KMS-11 (cell line): ENCODE data around the gene MAP1S.

Source experiments
- H2AFZ ChIP-seq: fragments of 200-600 bp; sonication (generic); 2 replicates; pipeline ENCODE4 v1.6.1; 2016; ENCODE audit warnings: antibody characterized with exemption, mixed run types, low read depth
- H3K27ac ChIP-seq: fragments of 200-600 bp; sonication (generic); 2 replicates; pipeline ENCODE4 v1.6.1; 2016; ENCODE audit warnings: mild to moderate bottlenecking, mixed run types
- H3K27me3 ChIP-seq: fragments of 200-600 bp; sonication (generic); 2 replicates; pipeline ENCODE4 v1.6.1; 2017; ENCODE audit warnings: mild to moderate bottlenecking, low read depth, mixed run types, moderate library complexity; ENCODE audit not compliant: insufficient read depth
- H3K36me3 ChIP-seq: fragments of 200-600 bp; sonication (generic); 2 replicates; pipeline ENCODE4 v1.6.1; 2017; ENCODE audit warnings: mild to moderate bottlenecking, mixed run types; ENCODE audit not compliant: insufficient read depth
- H3K4me1 ChIP-seq: fragments of 200-600 bp; sonication (generic); 2 replicates; pipeline ENCODE4 v1.6.1; 2016; ENCODE audit warnings: mild to moderate bottlenecking, low read depth, mixed run types; ENCODE audit not compliant: poor library complexity, severe bottlenecking
- H3K4me2 ChIP-seq: fragments of 200-600 bp; sonication (generic); 2 replicates; pipeline ENCODE4 v1.7.0; 2016; ENCODE audit warnings: mild to moderate bottlenecking, mixed run types
- H3K4me3 ChIP-seq: fragments of 200-600 bp; sonication (generic); IDR thresholded peaks from 2 replicates; pipeline ENCODE4 v1.6.1; 2017; ENCODE audit warnings: low read depth, low read length, mixed read lengths; ENCODE audit not compliant: insufficient read depth
- H3K79me2 ChIP-seq: fragments of 200-600 bp; sonication (generic); 2 replicates; pipeline ENCODE4 v1.6.1; 2016; ENCODE audit warnings: low read depth, mixed run types; ENCODE audit not compliant: insufficient read depth
- H3K9ac ChIP-seq: fragments of 200-600 bp; sonication (generic); 2 replicates; pipeline ENCODE4 v1.6.1; 2016; ENCODE audit warnings: mild to moderate bottlenecking, mixed run types
- H4K20me1 ChIP-seq: fragments of 200-600 bp; sonication (generic); 2 replicates; pipeline ENCODE4 v1.6.1; 2016; ENCODE audit warnings: mild to moderate bottlenecking, mixed run types; ENCODE audit not compliant: insufficient read depth
- TF ChIP-seq, protein P1 (sequence below): fragments of 200-600 bp; sonication (generic); conservative IDR thresholded peaks from 2 replicates; pipeline ENCODE4 v1.6.1; 2017; ENCODE audit warnings: low read depth, mild to moderate bottlenecking, antibody characterized with exemption, low read length, moderate library complexity, mixed read lengths

The MAP1S gene

DNA sequence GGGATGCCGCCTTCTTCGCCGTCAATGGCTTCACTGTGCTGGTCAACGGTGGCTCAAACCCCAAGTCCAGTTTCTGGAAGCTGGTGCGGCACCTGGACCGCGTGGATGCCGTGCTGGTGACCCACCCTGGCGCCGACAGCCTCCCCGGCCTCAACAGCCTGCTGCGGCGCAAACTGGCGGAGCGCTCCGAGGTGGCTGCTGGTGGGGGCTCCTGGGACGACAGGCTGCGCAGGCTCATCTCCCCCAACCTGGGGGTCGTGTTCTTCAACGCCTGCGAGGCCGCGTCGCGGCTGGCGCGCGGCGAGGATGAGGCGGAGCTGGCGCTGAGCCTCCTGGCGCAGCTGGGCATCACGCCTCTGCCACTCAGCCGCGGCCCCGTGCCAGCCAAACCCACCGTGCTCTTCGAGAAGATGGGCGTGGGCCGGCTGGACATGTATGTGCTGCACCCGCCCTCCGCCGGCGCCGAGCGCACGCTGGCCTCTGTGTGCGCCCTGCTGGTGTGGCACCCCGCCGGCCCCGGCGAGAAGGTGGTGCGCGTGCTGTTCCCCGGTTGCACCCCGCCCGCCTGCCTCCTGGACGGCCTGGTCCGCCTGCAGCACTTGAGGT lies 7.0 kb downstream of the MAP1S start:
- Histone ChIP-seq H2AFZ (no peak overlapping the region), H3K27ac (no peak overlapping the region), H3K9ac (no peak overlapping the region), H3K4me2 (no peak overlapping the region), H4K20me1 (no peaks in the 10 kb centered on the region), H3K36me3 (no peaks in the 10 kb centered on the region), H3K27me3 (no peaks in the 10 kb centered on the region), H3K79me2 (peaks cover under 1% of the 10 kb centered on the region; the same call in 1 of the 2 replicates), H3K4me3 (no peak overlapping the region), H3K4me1 (no peaks in the 10 kb centered on the region)
- TF ChIP-seq, protein P1, sequence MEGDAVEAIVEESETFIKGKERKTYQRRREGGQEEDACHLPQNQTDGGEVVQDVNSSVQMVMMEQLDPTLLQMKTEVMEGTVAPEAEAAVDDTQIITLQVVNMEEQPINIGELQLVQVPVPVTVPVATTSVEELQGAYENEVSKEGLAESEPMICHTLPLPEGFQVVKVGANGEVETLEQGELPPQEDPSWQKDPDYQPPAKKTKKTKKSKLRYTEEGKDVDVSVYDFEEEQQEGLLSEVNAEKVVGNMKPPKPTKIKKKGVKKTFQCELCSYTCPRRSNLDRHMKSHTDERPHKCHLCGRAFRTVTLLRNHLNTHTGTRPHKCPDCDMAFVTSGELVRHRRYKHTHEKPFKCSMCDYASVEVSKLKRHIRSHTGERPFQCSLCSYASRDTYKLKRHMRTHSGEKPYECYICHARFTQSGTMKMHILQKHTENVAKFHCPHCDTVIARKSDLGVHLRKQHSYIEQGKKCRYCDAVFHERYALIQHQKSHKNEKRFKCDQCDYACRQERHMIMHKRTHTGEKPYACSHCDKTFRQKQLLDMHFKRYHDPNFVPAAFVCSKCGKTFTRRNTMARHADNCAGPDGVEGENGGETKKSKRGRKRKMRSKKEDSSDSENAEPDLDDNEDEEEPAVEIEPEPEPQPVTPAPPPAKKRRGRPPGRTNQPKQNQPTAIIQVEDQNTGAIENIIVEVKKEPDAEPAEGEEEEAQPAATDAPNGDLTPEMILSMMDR: no peak

DNA sequence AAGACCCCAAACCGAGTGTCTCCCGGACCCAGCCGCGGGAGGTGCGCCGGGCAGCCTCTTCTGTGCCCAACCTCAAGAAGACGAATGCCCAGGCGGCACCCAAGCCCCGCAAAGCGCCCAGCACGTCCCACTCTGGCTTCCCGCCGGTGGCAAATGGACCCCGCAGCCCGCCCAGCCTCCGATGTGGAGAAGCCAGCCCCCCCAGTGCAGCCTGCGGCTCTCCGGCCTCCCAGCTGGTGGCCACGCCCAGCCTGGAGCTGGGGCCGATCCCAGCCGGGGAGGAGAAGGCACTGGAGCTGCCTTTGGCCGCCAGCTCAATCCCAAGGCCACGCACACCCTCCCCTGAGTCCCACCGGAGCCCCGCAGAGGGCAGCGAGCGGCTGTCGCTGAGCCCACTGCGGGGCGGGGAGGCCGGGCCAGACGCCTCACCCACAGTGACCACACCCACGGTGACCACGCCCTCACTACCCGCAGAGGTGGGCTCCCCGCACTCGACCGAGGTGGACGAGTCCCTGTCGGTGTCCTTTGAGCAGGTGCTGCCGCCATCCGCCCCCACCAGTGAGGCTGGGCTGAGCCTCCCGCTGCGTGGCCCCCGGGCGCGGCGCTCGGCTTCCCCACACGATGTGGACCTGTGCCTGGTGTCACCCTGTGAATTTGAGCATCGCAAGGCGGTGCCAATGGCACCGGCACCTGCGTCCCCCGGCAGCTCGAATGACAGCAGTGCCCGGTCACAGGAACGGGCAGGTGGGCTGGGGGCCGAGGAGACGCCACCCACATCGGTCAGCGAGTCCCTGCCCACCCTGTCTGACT lies 7.9 kb downstream of the MAP1S start:
- Histone ChIP-seq H3K4me2 (no peak overlapping the region), H3K27ac (no peak overlapping the region), H2AFZ (no peak overlapping the region), H3K9ac (no peak overlapping the region), H3K4me1 (no peaks in the 10 kb centered on the region), H3K79me2 (no peaks in the 10 kb centered on the region), H4K20me1 (no peaks in the 10 kb centered on the region), H3K36me3 (no peaks in the 10 kb centered on the region), H3K27me3 (no peaks in the 10 kb centered on the region), H3K4me3 (no peak overlapping the region)
- TF ChIP-seq, protein P1: no peak

DNA sequence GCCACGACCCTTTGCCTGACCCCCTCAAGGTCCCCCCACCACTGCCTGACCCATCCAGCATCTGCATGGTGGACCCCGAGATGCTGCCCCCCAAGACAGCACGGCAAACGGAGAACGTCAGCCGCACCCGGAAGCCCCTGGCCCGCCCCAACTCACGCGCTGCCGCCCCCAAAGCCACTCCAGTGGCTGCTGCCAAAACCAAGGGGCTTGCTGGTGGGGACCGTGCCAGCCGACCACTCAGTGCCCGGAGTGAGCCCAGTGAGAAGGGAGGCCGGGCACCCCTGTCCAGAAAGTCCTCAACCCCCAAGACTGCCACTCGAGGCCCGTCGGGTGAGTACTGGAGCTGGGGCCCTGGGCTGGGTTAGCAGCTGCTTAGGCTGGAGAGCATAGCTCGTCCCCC lies 8.6 kb downstream of the MAP1S start:
- Histone ChIP-seq H3K4me3 (no peak overlapping the region), H3K36me3 (no peaks in the 10 kb centered on the region), H3K27ac (no peak overlapping the region), H3K9ac (no peak overlapping the region), H3K4me1 (no peaks in the 10 kb centered on the region), H3K79me2 (no peaks in the 10 kb centered on the region), H4K20me1 (no peaks in the 10 kb centered on the region), H3K4me2 (no peak overlapping the region), H2AFZ (no peak overlapping the region), H3K27me3 (no peaks in the 10 kb centered on the region)
- TF ChIP-seq, protein P1: no peak

DNA sequence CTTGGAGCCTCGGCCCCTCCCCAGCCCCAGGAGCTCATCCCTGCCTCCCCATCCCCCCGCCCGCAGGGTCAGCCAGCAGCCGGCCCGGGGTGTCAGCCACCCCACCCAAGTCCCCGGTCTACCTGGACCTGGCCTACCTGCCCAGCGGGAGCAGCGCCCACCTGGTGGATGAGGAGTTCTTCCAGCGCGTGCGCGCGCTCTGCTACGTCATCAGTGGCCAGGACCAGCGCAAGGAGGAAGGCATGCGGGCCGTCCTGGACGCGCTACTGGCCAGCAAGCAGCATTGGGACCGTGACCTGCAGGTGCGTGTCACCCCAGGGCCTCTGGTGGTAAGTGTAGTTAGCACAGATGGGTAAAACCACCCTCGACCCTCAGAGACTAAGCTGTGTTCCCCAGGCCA lies 13.8 kb downstream of the MAP1S start:
- H3K4me1 ChIP-seq: no peaks in the 10 kb centered on the region
- H4K20me1 ChIP-seq: no peaks in the 10 kb centered on the region
- no peaks in the 10 kb centered on the region for H3K27me3 ChIP-seq
- no peak overlapping the region for H3K4me2 ChIP-seq
- no peak overlapping the region for H3K4me3 ChIP-seq
- H3K79me2 ChIP-seq: no peaks in the 10 kb centered on the region
- TF ChIP-seq, protein P1: no peak
- no peak overlapping the region for H3K9ac ChIP-seq
- H2AFZ ChIP-seq: no peak overlapping the region
- H3K36me3 ChIP-seq: no peaks in the 10 kb centered on the region
- H3K27ac ChIP-seq: no peak overlapping the region
